Mesothelial cell of epicardium (in vitro differentiated cells): Measurements from ENCODE around the gene NPHP4. TPM values are rescaled to one million over a fixed set of nuclear protein-coding genes. Genes with fewer than 3 reads are reported as not detected.

Source experiments
- DNase-seq, 2 experiments: peaks; one replicate each; pipeline ENCODE4 v3.0.0; 2021; ENCODE audit warnings: low spot score in 2 of 2; ENCODE audit not compliant: unreplicated experiment in 2 of 2
- H3K27ac Mint-ChIP-seq: 2 replicates; pipeline ENCODE4 v1.8.0; 2021; ENCODE audit warnings: mixed read lengths
- H3K27me3 Mint-ChIP-seq: 2 replicates; pipeline ENCODE4 v1.8.0; 2021; ENCODE audit warnings: low read depth, mixed read lengths
- H3K36me3 Mint-ChIP-seq: 2 replicates; pipeline ENCODE4 v1.8.0; 2021; ENCODE audit warnings: mixed read lengths
- H3K4me1 Mint-ChIP-seq: 2 replicates; pipeline ENCODE4 v1.8.0; 2021; ENCODE audit warnings: mixed read lengths
- H3K4me3 Mint-ChIP-seq: 2 replicates; pipeline ENCODE4 v1.8.0; 2021; ENCODE audit warnings: mild to moderate bottlenecking, moderate library complexity, mixed read lengths
- H3K9me3 Mint-ChIP-seq: 2 replicates; pipeline ENCODE4 v1.8.0; 2021; ENCODE audit warnings: mixed read lengths
- total RNA-seq: library from RNA; stranded (reverse); gene quantifications from 3 replicates; pipeline ENCODE4 v1.2.1, GENCODE V29; 2021
- TF ChIP-seq, protein P1 (sequence below): fragments of 200-600 bp; sonication (generic); IDR thresholded peaks from one replicate; pipeline ENCODE4 v1.5.0; 2021; ENCODE audit warnings: antibody characterized with exemption; ENCODE audit not compliant: unreplicated experiment

Gene NPHP4
- total RNA-seq, 1 donor from 2014 or later, result 16.4 TPM

DNA sequence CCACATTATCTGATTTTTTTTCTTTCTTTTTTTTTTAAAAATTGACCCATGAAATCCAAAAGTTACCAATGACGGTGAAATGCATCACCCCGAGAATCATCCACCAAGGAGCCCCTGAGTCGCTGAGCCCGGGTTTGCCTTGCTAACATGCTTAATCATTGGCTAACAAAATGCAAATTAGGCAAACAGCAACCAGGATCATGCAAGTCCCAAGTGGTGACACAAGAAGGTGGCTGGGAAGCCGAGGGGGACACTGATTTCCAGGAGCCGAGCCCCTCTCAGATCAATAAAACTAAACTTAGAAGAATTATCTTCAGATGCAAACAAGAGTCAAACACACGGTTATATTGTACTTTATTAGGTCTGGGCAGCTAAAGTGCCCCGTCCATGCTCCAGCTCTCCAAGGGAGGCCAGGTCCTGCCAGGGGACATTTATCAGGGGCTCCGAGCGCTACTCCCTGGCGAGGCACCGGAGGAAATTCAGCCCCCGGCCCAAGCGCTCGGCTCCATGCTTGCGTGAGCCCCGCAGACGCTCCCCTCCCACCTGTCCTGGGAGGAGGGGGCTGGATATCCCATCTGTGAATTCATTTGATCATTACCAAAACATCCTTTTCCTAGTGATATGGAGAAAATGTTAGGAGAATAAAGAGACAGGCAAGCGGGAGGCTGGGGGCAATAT, 154.1 kb downstream of the NPHP4 start:
- TF ChIP-seq, protein P1, sequence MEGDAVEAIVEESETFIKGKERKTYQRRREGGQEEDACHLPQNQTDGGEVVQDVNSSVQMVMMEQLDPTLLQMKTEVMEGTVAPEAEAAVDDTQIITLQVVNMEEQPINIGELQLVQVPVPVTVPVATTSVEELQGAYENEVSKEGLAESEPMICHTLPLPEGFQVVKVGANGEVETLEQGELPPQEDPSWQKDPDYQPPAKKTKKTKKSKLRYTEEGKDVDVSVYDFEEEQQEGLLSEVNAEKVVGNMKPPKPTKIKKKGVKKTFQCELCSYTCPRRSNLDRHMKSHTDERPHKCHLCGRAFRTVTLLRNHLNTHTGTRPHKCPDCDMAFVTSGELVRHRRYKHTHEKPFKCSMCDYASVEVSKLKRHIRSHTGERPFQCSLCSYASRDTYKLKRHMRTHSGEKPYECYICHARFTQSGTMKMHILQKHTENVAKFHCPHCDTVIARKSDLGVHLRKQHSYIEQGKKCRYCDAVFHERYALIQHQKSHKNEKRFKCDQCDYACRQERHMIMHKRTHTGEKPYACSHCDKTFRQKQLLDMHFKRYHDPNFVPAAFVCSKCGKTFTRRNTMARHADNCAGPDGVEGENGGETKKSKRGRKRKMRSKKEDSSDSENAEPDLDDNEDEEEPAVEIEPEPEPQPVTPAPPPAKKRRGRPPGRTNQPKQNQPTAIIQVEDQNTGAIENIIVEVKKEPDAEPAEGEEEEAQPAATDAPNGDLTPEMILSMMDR, result no peak
- no peak overlapping the region for H3K27ac Mint-ChIP-seq
- no peaks in the 10 kb centered on the region for H3K36me3 Mint-ChIP-seq
- no peaks in the 10 kb centered on the region for H3K9me3 Mint-ChIP-seq
- no peak overlapping the region for H3K4me3 Mint-ChIP-seq
- H3K4me1 Mint-ChIP-seq, result peaks cover 6% of the 10 kb centered on the region
- no peak for DNase-seq
- peaks cover 27% of the 10 kb centered on the region for H3K27me3 Mint-ChIP-seq

DNA sequence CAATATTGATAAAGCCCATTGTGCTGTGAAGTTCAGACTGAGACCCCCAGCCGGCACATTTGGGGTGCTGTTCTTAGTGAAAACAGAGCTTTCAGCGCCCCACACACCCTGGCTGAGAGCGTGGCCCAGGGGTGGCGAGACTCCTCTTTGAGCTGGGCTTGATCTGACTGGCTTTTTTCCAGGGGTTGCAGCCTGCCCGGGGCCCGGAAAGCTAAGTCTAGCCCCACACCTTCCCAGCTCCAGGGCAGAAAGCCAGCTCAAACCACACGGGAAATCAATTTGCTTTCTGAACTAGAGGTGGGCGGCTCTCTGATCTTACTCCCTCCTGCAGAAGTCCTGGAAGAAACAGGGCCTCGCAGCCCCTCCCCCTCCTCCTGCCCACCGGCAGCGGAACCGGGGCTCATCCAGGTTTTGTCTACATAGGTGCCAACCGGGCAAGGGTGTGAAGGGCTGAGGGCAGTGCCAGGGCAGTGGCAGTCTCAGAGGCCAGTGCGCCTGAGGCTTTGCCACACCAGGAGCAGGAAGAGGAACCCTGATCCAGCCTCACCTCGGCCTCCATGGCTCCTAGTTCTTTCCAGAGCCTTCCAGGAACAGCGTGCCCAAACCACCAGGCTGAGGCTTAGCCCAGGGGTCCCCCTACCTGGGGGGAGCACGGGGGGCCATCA, 155.3 kb downstream of the NPHP4 start:
- TF ChIP-seq, protein P1, result no peak
- H3K36me3 Mint-ChIP-seq, result no peaks in the 10 kb centered on the region
- no peaks in the 10 kb centered on the region for H3K9me3 Mint-ChIP-seq
- H3K4me1 Mint-ChIP-seq, result peaks cover 6% of the 10 kb centered on the region
- no peak overlapping the region for H3K4me3 Mint-ChIP-seq
- peaks cover 28% of the 10 kb centered on the region for H3K27me3 Mint-ChIP-seq
- H3K27ac Mint-ChIP-seq, result no peak overlapping the region
- no peak for DNase-seq

DNA sequence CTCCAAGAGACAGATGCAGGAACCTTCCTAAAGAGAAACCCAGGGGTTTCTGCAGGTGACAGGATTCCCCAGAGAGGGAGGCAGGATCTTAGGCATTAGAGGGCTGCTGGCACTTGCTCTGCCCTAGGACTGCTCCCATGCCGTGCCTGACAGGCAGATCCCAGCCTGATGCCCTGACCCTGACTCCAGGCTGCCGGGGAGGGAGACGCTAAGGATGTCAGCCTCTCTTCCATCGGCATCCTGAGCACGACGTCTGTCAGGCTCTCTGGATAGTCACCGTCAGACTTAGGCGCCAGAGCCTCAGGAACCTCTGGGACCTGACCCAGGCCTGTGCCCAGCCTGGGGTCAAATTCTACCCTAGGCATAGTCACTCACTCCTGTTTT, 157.1 kb downstream of the NPHP4 start:
- Mint-ChIP-seq H3K36me3 (no peaks in the 10 kb centered on the region), H3K27me3 (peaks cover 35% of the 10 kb centered on the region), H3K27ac (no peak overlapping the region), H3K4me1 (peaks cover 6% of the 10 kb centered on the region), H3K4me3 (no peak overlapping the region), H3K9me3 (no peaks in the 10 kb centered on the region)
- TF ChIP-seq, protein P1, result no peak
- no peak for DNase-seq

DNA sequence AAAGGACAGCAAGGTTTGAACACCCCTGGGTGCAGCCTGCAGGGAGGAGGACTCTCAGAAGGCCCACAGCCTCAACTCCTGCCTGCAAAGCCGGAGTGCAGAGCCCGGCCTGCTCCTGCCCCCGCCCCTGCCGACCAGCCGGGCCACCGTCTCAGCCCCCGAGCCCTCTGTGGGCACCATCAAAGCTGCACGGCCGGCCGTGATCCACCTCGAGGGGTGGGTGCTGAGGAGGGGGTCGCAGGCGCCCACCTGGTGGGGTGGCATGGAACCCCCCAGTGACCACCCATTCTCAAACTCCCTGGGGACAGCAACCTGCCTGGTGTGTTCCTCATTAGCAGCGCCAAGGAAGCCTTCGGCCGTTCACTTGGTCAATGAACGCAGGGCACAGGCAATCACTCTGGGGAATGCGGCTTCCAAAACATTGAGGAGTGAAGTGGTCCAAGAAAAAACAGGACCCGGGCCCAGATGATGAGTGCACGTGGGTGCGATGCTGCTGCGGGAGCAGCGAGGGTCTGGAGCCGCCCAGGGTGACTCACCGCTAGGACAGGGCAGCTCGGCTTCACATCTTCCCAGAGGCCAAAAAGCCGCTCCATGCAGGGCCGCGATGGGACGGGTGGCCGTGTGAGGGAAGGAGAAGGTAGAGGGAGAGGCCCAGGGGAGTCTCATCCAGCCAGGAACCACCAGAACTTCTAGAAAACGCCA, 157.6 kb downstream of the NPHP4 start:
- Mint-ChIP-seq H3K4me3 (no peak overlapping the region), H3K9me3 (peaks cover under 1% of the 10 kb centered on the region), H3K27ac (no peak overlapping the region), H3K4me1 (peaks cover 6% of the 10 kb centered on the region), H3K27me3 (peaks cover 32% of the 10 kb centered on the region), H3K36me3 (no peaks in the 10 kb centered on the region)
- TF ChIP-seq, protein P1, result no peak
- no peak for DNase-seq

DNA sequence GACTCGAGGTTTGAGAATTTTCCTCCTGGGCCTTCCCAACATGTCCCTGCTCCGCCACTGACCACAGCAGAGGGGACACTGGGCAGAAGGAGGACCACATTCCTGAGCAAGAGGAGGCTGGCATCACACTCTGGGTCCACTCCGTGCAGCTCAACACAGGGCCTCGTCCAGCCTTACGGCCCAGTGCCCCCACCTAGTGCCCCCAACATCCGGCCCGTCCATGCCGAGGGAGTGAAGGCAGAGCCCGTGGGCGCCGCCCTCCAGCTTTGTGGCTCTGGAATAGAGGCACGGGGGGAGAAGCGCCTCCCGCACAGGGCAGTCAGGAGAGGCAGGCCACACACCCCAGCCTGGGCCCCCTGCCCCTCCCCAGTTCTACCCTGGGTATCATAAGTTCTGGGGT, 158.3 kb downstream of the NPHP4 start:
- Mint-ChIP-seq H3K4me1 (peaks cover 6% of the 10 kb centered on the region), H3K27ac (no peak overlapping the region), H3K4me3 (no peak overlapping the region), H3K36me3 (no peaks in the 10 kb centered on the region), H3K9me3 (peaks cover 6% of the 10 kb centered on the region), H3K27me3 (peaks cover 26% of the 10 kb centered on the region)
- DNase-seq, result no peak
- TF ChIP-seq, protein P1, result no peak
